Measurements from ENCODE around the gene RAI1.
A peak's percentile ranks its signal among the peaks of the same experiment; 100 is the strongest.

The RAI1 gene

GRCh38 chr17:17831208-17832031, 150.2 kb downstream of the RAI1 start:
- DNase-seq (ENCODE audit: low spot score) = no peak

GRCh38 chr17:17832032-17832363, 150.7 kb downstream of the RAI1 start:
- no peak for DNase-seq (ENCODE audit: low spot score)

GRCh38 chr17:17833658-17834357, 152.6 kb downstream of the RAI1 start:
- no peak for DNase-seq (ENCODE audit: low spot score)

GRCh38 chr17:17834974-17835373, 153.7 kb downstream of the RAI1 start:
- DNase-seq (ENCODE audit: low spot score) = peak; percentile 86

GRCh38 chr17:17835415-17836249, 154.4 kb downstream of the RAI1 start:
- no peak for DNase-seq (ENCODE audit: low spot score)

GRCh38 chr17:17836250-17836817, 155.1 kb downstream of the RAI1 start:
- DNase-seq (ENCODE audit: low spot score) = peak; percentile 96

GRCh38 chr17:17836818-17837379, 155.6 kb downstream of the RAI1 start, which contains the start of gene SREBF1:
Gene SREBF1, minus strand, starts transcription at chr17:17836986. Its CDS starts 169 bp downstream, at chr17:17836817.
- peak; percentile 57 for DNase-seq (ENCODE audit: low spot score)

- DNase-seq (ENCODE audit: low spot score) = peak; percentile 64
Observed at GRCh38 chr17:17837380-17837821, 156.1 kb downstream of the RAI1 start.

GRCh38 chr17:17837966-17838962, 157.0 kb downstream of the RAI1 start:
- DNase-seq (ENCODE audit: low spot score) = peak; percentile 52

GRCh38 chr17:17839791-17840707, 158.8 kb downstream of the RAI1 start:
- DNase-seq (ENCODE audit: low spot score) = peak; percentile 95

- DNase-seq (ENCODE audit: low spot score) = peak; percentile 43
Observed at GRCh38 chr17:17840751-17841591, 159.7 kb downstream of the RAI1 start.

- DNase-seq (ENCODE audit: low spot score) = no peak
Observed at GRCh38 chr17:17841601-17842025, 160.4 kb downstream of the RAI1 start.

- no peak for DNase-seq (ENCODE audit: low spot score)
Observed at GRCh38 chr17:17842111-17842876, 161.0 kb downstream of the RAI1 start.

GRCh38 chr17:17843096-17843495, 161.8 kb downstream of the RAI1 start:
- DNase-seq (ENCODE audit: low spot score) = no peak

- DNase-seq (ENCODE audit: low spot score) = no peak
Observed at GRCh38 chr17:17844079-17844478, 162.8 kb downstream of the RAI1 start.

- DNase-seq (ENCODE audit: low spot score) = no peak
Observed at GRCh38 chr17:17844500-17844899, 163.2 kb downstream of the RAI1 start.

GRCh38 chr17:17845046-17845775, 164.0 kb downstream of the RAI1 start:
- no peak for DNase-seq (ENCODE audit: low spot score)

All from kidney tubule cell (primary cell).